GM12874 (cell line): ENCODE measurements around the gene MYLK.

Experiments used
- CTCF ChIP-seq: IDR thresholded peaks from 2 replicates; pipeline ENCODE4 v1.5.1; 2011; ENCODE audit warnings: low read depth, mild to moderate bottlenecking, control low read depth, low read length, moderate library complexity; ENCODE audit not compliant: insufficient read depth

MYLK gene

DNA sequence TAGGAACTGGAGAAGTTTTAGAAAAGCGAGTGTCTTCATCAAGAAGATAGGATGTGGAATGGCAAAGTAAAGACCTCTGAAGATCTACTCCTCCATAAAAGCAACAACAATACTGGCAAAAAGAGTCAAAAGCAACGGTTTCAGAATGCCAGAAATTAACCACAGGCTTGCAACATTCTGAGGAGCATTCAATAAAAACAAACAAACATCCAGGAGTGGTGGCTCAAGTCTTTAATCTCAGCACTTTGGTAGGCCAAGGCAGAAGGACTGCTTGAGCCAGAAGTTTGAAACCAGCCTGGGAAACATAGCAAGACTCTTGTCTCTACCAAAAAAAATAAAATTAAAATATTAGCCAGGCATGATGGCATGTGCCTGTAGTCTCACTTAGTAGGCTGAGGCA lies 156.1 kb downstream of the MYLK start:
- TF ChIP-seq CTCF: no peak

GRCh38 chr3:123725652-123726400 lies 158.3 kb downstream of the MYLK start:
- TF ChIP-seq CTCF: no peak

DNA sequence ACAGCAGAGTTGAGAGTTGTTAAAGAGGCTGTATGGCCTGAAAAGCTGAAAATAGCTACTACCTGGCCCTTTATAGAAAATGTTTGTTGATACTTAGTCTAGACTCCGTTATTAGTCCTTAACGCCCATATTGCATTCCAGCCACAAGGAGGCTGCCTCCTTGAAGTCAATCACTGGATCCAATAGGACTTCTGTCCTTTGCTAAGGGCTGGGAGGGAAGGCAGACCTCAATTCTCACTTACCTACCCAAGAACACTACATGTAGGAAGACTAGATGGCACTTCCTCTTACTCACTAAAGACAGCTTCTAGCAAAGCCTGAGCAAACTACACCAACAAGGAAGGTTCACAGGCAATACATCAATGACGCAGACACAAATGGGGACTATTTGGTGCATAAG lies 159.8 kb downstream of the MYLK start:
- no peak for TF ChIP-seq CTCF

GRCh38 chr3:123723522-123724168 lies 160.5 kb downstream of the MYLK start:
- peak; percentile 83 for TF ChIP-seq CTCF

DNA sequence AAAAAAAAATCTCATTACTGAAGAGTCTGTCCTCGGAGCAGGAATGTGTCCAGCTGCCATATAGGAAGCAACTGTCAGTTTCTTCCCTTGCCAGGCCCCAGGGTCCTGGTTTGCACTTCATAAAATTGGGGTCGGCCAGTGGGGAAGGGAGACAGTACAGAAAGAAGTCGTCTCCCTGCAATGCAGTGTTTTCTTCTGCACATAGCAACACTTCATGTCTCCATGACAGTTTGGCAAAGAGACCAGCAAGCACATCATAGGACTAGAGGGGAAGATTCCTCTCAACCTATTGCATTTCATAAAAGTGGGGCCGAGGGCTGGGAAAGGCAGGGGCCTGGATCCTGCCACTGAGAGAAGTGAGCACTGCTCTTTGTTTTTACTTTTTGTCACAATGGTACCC lies 161.1 kb downstream of the MYLK start:
- no peak for TF ChIP-seq CTCF

GRCh38 chr3:123722456-123722855 lies 161.7 kb downstream of the MYLK start:
- TF ChIP-seq CTCF: no peak

DNA sequence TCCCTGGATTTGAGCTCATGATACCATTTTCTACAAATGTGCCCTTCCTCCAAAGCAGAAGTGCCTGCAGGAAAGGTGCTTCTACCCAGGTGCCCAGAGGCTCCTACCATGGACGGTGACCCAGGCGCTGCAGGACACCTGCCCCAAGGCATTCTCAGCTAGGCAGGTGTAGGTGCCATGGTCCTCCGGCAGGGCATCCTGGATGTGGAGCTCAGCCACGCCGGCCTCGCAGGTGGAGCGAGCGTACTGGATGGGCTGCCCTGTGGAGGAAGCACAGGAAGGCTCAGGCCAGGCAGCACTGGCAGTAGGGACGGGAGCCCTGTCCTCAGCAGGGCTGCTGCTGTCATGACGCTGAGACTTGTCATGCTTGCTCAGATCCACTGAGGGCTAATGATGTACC lies 162.1 kb downstream of the MYLK start:
- no peak for TF ChIP-seq CTCF
